ENCODE data around the gene SGF29. TPM values are rescaled to one million over a fixed set of nuclear protein-coding genes. Genes with fewer than 3 reads are reported as not detected.
A peak's percentile ranks its signal among the peaks of the same experiment; 100 is the strongest.

SGF29 gene
- total and polyA plus RNA-seq, 8 donors, result 14.2 to 46.6 (median 21.8) TPM

- no peak for TF ChIP-seq CTCF (IDR thresholded peaks at IDR 0.05)
- Histone ChIP-seq H3K4me1 (peaks cover 22 to 41% (median 33%) of the 10 kb centered on the region in 3 donors), H3K27ac (peak overlapping the region in 3 of 4 donors; percentile 46 to 80 (median 66)), H3K27me3 (no peaks in the 10 kb centered on the region), H3K4me3 (no peak overlapping the region), H3K36me3 (no peaks in the 10 kb centered on the region), H3K9me3 (no peaks in the 10 kb centered on the region)
- intact Hi-C loops (cut with DNase I), result no loop called here
- ATAC-seq (no peak), DNase-seq (no peak), FAIRE-seq (no peak)
- 37 to 47% methylated on average over 5 of the region's 5 CpGs for WGBS, 2 donors
Measured at GRCh38 chr16:28527985-28528384, 25.7 kb upstream of the SGF29 start.

- intact Hi-C loops (cut with DNase I), result no loop called here
- WGBS, 2 donors, result 21 to 27% methylated on average over 5 of the region's 5 CpGs
- Histone ChIP-seq H3K4me1 (peaks cover 22 to 45% (median 33%) of the 10 kb centered on the region in 3 donors), H3K36me3 (no peaks in the 10 kb centered on the region), H3K27me3 (no peaks in the 10 kb centered on the region), H3K27ac (peak overlapping the region in 3 of 4 donors; percentile 35 to 80 (median 66)), H3K9me3 (no peaks in the 10 kb centered on the region), H3K4me3 (no peak overlapping the region)
- FAIRE-seq (no peak), ATAC-seq (peak; percentile 67 to 79 (median 76)), DNase-seq (peak in 5 of 6 donors; percentile 68 to 89 (median 74))
- TF ChIP-seq CTCF (IDR thresholded peaks at IDR 0.05), result no peak
Measured at GRCh38 chr16:28528463-28528867, 25.3 kb upstream of the SGF29 start.

- Histone ChIP-seq H3K9me3 (no peaks in the 10 kb centered on the region), H3K27ac (peak overlapping the region in 3 of 4 donors; percentile 35 to 80 (median 66)), H3K27me3 (no peaks in the 10 kb centered on the region), H3K36me3 (no peaks in the 10 kb centered on the region), H3K4me3 (no peak overlapping the region), H3K4me1 (peaks cover 22 to 48% (median 33%) of the 10 kb centered on the region in 3 donors)
- no peak for TF ChIP-seq CTCF (IDR thresholded peaks at IDR 0.05)
- DNase-seq, result no peak
- intact Hi-C loops (cut with DNase I), result no loop called here
- FAIRE-seq, result no peak
- ATAC-seq, result no peak
Measured at GRCh38 chr16:28529124-28529523, 24.6 kb upstream of the SGF29 start.

- intact Hi-C loops (cut with DNase I), result no loop called here
- peak overlapping the region; percentile 24 to 78 (median 52) for H3K27ac ChIP-seq
- FAIRE-seq, result no peak
Measured at GRCh38 chr16:28531777-28532744, 21.7 kb upstream of the SGF29 start.

More at GRCh38 chr16:28531777-28532744, 21.7 kb upstream of the SGF29 start:
- Histone ChIP-seq H3K27me3 (no peaks in the 10 kb centered on the region), H3K9me3 (no peaks in the 10 kb centered on the region), H3K4me3 (no peak overlapping the region), H3K4me1 (peaks cover 12 to 40% (median 26%) of the 10 kb centered on the region in 3 donors), H3K36me3 (no peaks in the 10 kb centered on the region)
- DNase-seq, result peak; percentile 74 to 92 (median 85)
- no peak for TF ChIP-seq CTCF (IDR thresholded peaks at IDR 0.05)
- ATAC-seq, result peak; percentile 83 to 85 (median 83)
- WGBS, 2 donors, result 46 to 47% methylated on average over 9 of the region's 9 CpGs

Data from pancreas (tissue), 10 donors.